Measurements from ENCODE around the gene MCL1. TPM values are rescaled to one million over a fixed set of nuclear protein-coding genes. Genes with fewer than 3 reads are reported as not detected.

The MCL1 gene
- total RNA-seq (2021) (123 and 163 TPM in 2 replicates), Bru-seq, nascent RNA (percentile 100 among the genes with signal in this experiment), BruChase-seq, experiment 1, labeled RNA remaining after a 2-hour chase (percentile 100 among the genes with signal in this experiment), BruChase-seq, experiment 2, labeled RNA remaining after a 6-hour chase (percentile 97 among the genes with signal in this experiment)
- long read RNA-seq, transcript MCL1-202 (3 exons, 3,932 nt), result major isoform, 64 of 90 reads
- long read RNA-seq, partial matches to known transcripts, result 20 of 90 reads
- long read RNA-seq, other reads (novel, unspliced or antisense), result 1 of 90 reads

- Histone ChIP-seq H3K27ac (ENCODE audit: low read depth, low read length, poor library complexity, severe bottlenecking) (peak within 1 kb of the TSS; percentile 98), H3K9me3 (ENCODE audit: low read depth, low read length, poor library complexity, severe bottlenecking) (no peaks in the 10 kb centered on the region), H3K4me3 (ENCODE audit: low read depth, low read length, poor library complexity, severe bottlenecking) (peak within 1 kb of the TSS; percentile 90), H3K36me3 (ENCODE audit: insufficient read depth, low read length, poor library complexity, severe bottlenecking) (peaks cover 40% of the 10 kb centered on the region), H3K27me3 (replicated peaks; ENCODE audit: insufficient read depth, low read depth, low read length, poor library complexity) (no peaks in the 10 kb centered on the region), H3K4me1 (ENCODE audit: insufficient read depth, low read length, poor library complexity, severe bottlenecking) (peaks cover 26% of the 10 kb centered on the region)
- no TSS peak for BruUV-seq (replicated peaks)
- peak; percentile 38 for TF ChIP-seq EZH2 (IDR thresholded peaks at IDR 0.05; ENCODE audit: borderline replicate concordance, low read depth, low read length, poor library complexity, severe bottlenecking)
- TF ChIP-seq CTCF (conservative IDR thresholded peaks at IDR 0.05; ENCODE audit: low read depth, low read length), result no peak
- intact Hi-C loops (cut with micrococcal nuclease; ENCODE audit: unreplicated experiment), result loop anchor here (2.0 kb wide), 2 partner anchors 41 to 49 kb away; partner anchors contain the start of gene ENSA
- peak; percentile 97 for DNase-seq (ENCODE audit: low spot score)
- ChIA-PET CTCF (interaction anchor here (0.6 to 1.8 kb wide), 5 partner anchors 39 to 348 kb away, joined by 3 to 8 read pairs (median 3); partner anchors contain the start of gene ENSA), POLR2A (ENCODE audit: low non-redundant PET) (interaction anchor here (0.5 to 1.7 kb wide), 6 partner anchors 25 to 343 kb away, joined by 3 to 13 read pairs (median 6); partner anchors contain the start of gene ENSA)
Observed at GRCh38 chr1:150579110-150579944, at the start of gene MCL1. Gene MCL1 (minus strand): TSS chr1:150579610. CDS start chr1:150579530, 80 bp downstream.

- Histone ChIP-seq H3K27ac (ENCODE audit: low read depth, low read length, poor library complexity, severe bottlenecking) (peak overlapping the region; percentile 98), H3K4me3 (ENCODE audit: low read depth, low read length, poor library complexity, severe bottlenecking) (peak overlapping the region; percentile 64), H3K4me1 (ENCODE audit: insufficient read depth, low read length, poor library complexity, severe bottlenecking) (peaks cover 10% of the 10 kb centered on the region), H3K9me3 (ENCODE audit: low read depth, low read length, poor library complexity, severe bottlenecking) (no peaks in the 10 kb centered on the region), H3K36me3 (ENCODE audit: insufficient read depth, low read length, poor library complexity, severe bottlenecking) (peaks cover 41% of the 10 kb centered on the region), H3K27me3 (replicated peaks; ENCODE audit: insufficient read depth, low read depth, low read length, poor library complexity) (no peaks in the 10 kb centered on the region)
- ChIA-PET POLR2A (ENCODE audit: low non-redundant PET) (interaction anchor here (1.3 kb wide), 1 partner anchor 9 kb away, joined by 4 read pairs; no protein-coding TSS in a partner anchor), CTCF (interaction anchor here (0.8 kb wide), 1 partner anchor 294 kb away, joined by 3 read pairs; no protein-coding TSS in a partner anchor)
- no peak for DNase-seq (ENCODE audit: low spot score)
- no peak for TF ChIP-seq EZH2 (IDR thresholded peaks at IDR 0.05; ENCODE audit: borderline replicate concordance, low read depth, low read length, poor library complexity, severe bottlenecking)
- TF ChIP-seq CTCF (conservative IDR thresholded peaks at IDR 0.05; ENCODE audit: low read depth, low read length), result no peak
- TSS peak; percentile 60 for BruUV-seq (replicated peaks)
- intact Hi-C loops (cut with micrococcal nuclease; ENCODE audit: unreplicated experiment), result loop anchor here (1.0 to 10.0 kb wide), 6 partner anchors 50 to 374 kb away; partner anchors contain the start of genes CA14, GOLPH3L, MCL1 and RPRD2
Observed at GRCh38 chr1:150628766-150629114, 49.3 kb upstream of the MCL1 start.

DNA sequence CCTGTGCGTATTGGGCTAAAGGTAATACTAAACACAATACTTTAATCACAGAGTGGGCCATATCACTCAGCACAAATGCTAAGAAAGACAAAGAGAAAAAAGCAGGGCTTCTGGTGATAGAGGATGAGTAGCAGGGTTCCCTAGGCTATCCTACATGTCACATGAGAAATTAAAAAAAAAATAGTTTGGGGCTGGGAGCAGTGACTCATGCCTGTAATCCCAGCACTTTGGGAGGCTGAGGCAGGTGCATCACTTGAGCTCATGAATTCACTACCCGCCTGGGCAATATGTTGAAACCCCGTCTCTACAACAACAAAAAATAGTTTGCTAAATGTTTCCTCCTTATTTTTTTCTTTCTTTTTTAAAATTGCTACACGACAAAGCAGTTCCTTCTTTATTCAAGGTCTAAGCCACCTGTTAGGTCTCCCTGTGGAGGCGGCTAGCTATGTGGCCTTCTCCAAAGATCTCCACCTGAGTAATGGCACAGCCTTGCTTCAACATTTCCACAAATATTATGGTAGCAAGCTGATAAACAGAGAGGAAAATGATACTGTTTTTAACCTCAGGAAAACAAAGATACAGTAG, 48.5 kb upstream of the MCL1 start:
- no peaks in the 10 kb centered on the region for H3K9me3 ChIP-seq (ENCODE audit: low read depth, low read length, poor library complexity, severe bottlenecking)
- no peak for DNase-seq (ENCODE audit: low spot score)
- H3K27me3 ChIP-seq (replicated peaks; ENCODE audit: insufficient read depth, low read depth, low read length, poor library complexity), result no peaks in the 10 kb centered on the region
- H3K27ac ChIP-seq (ENCODE audit: low read depth, low read length, poor library complexity, severe bottlenecking), result peak overlapping the region; percentile 98
- ChIA-PET CTCF (no interaction called here), POLR2A (ENCODE audit: low non-redundant PET) (no interaction called here)
- TF ChIP-seq EZH2 (IDR thresholded peaks at IDR 0.05; ENCODE audit: borderline replicate concordance, low read depth, low read length, poor library complexity, severe bottlenecking) (no peak), CTCF (conservative IDR thresholded peaks at IDR 0.05; ENCODE audit: low read depth, low read length) (no peak)
- peaks cover 47% of the 10 kb centered on the region for H3K36me3 ChIP-seq (ENCODE audit: insufficient read depth, low read length, poor library complexity, severe bottlenecking)
- BruUV-seq (replicated peaks), result no TSS peak
- H3K4me3 ChIP-seq (ENCODE audit: low read depth, low read length, poor library complexity, severe bottlenecking), result peak overlapping the region; percentile 64
- intact Hi-C loops (cut with micrococcal nuclease; ENCODE audit: unreplicated experiment), result loop anchor here (2.0 to 10.0 kb wide), 5 partner anchors 49 to 373 kb away; partner anchors contain the start of genes CA14, GOLPH3L, MCL1 and SETDB1
- peaks cover 10% of the 10 kb centered on the region for H3K4me1 ChIP-seq (ENCODE audit: insufficient read depth, low read length, poor library complexity, severe bottlenecking)

Measured in A673 (cell line).